Inferior parietal cortex (tissue), 1 donor: ENCODE results near the gene GUCA2B.

Experiments used
- DNase-seq: peaks from one replicate; pipeline ENCODE4 v3.0.0-alpha.2; 2016; ENCODE audit errors: extremely low spot score

GUCA2B gene

GRCh38 chr1:42165511-42166210, 12.5 kb downstream of the GUCA2B start:
- no peak for DNase-seq

GRCh38 chr1:42167611-42168390, 14.6 kb downstream of the GUCA2B start:
- DNase-seq: no peak

GRCh38 chr1:42168391-42168670, 15.1 kb downstream of the GUCA2B start:
- no peak for DNase-seq

- DNase-seq: no peak
These were observed 15.6 kb downstream of the GUCA2B start for GRCh38 chr1:42168763-42169162.

- no peak for DNase-seq
These were observed 17.8 kb downstream of the GUCA2B start for GRCh38 chr1:42170779-42171621.

GRCh38 chr1:42171679-42172266, 18.6 kb downstream of the GUCA2B start:
- no peak for DNase-seq

- no peak for DNase-seq
These were observed 19.3 kb downstream of the GUCA2B start for GRCh38 chr1:42172381-42173133.

- peak; percentile 79 for DNase-seq
These were observed 20.1 kb downstream of the GUCA2B start for GRCh38 chr1:42173155-42173933.

GRCh38 chr1:42173961-42174735, 20.9 kb downstream of the GUCA2B start:
- peak; percentile 32 for DNase-seq

GRCh38 chr1:42175314-42176054, 22.3 kb downstream of the GUCA2B start:
- DNase-seq: no peak

GRCh38 chr1:42176902-42177519, 23.8 kb downstream of the GUCA2B start:
- peak; percentile 59 for DNase-seq

- DNase-seq: peak; percentile 64
These were observed 24.4 kb downstream of the GUCA2B start for GRCh38 chr1:42177541-42177981.

- DNase-seq: no peak
These were observed 25.0 kb downstream of the GUCA2B start for GRCh38 chr1:42178249-42178648.

GRCh38 chr1:42179275-42179674, 26.1 kb downstream of the GUCA2B start:
- no peak for DNase-seq

GRCh38 chr1:42179900-42180329, 26.7 kb downstream of the GUCA2B start:
- DNase-seq: no peak

- DNase-seq: no peak
These were observed 28.5 kb downstream of the GUCA2B start for GRCh38 chr1:42181687-42182086.

GRCh38 chr1:42183210-42183956, 30.2 kb downstream of the GUCA2B start:
- no peak for DNase-seq

GRCh38 chr1:42183957-42184268, 30.7 kb downstream of the GUCA2B start:
- no peak for DNase-seq
